ENCODE measurements around the gene LENEP. TPM values are rescaled to one million over a fixed set of nuclear protein-coding genes. Genes with fewer than 3 reads are reported as not detected.

The LENEP gene
- total RNA-seq, 4 donors from 2014 or later, result not detected

DNA sequence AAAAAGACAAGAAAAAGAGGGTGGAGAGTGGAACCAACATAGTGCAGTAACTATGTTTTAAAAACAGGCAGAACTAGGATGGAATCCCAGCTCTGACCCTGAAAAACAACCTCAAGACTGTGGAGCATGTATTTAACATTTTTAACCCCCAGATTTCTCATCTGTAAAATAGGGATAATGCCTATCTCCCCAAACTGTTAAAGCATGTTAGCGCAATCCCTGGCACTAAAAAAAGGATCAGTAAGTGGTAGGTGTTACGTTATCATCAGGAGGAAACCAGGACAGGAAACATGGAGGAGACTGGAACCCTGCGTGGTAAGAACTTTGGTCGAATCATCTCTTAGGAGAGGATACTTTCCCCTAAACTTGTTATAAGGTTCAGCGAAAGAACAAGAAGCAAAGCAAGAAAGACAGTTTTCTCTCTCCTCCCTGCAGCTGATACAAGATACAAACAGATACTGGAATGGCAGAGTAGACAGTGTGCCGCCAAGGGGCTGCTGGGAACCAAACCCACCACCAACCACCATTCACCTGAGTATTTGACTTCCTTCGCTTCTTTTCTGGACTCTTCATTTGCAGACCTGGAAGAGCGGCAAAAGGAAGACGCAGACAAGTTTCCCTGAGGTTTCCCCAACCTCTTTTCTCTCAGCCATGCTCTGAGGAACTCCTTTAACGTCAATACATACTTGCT is 32.8 kb upstream of the LENEP start:
- no peak for TF ChIP-seq POLR2A (IDR thresholded peaks at IDR 0.05)
- TF ChIP-seq, protein P1, sequence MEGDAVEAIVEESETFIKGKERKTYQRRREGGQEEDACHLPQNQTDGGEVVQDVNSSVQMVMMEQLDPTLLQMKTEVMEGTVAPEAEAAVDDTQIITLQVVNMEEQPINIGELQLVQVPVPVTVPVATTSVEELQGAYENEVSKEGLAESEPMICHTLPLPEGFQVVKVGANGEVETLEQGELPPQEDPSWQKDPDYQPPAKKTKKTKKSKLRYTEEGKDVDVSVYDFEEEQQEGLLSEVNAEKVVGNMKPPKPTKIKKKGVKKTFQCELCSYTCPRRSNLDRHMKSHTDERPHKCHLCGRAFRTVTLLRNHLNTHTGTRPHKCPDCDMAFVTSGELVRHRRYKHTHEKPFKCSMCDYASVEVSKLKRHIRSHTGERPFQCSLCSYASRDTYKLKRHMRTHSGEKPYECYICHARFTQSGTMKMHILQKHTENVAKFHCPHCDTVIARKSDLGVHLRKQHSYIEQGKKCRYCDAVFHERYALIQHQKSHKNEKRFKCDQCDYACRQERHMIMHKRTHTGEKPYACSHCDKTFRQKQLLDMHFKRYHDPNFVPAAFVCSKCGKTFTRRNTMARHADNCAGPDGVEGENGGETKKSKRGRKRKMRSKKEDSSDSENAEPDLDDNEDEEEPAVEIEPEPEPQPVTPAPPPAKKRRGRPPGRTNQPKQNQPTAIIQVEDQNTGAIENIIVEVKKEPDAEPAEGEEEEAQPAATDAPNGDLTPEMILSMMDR (IDR thresholded peaks at IDR 0.05), result no peak
- no peak for DNase-seq
- H3K4me3 ChIP-seq (replicated peaks in 1 of 3), result peak overlapping the region in 2 of 3 donors; percentile 30 to 69
- H3K27ac ChIP-seq, result peak overlapping the region in 2 of 3 donors; percentile 94 to 97
- H3K9me3 ChIP-seq, result no peaks in the 10 kb centered on the region
- H3K27me3 ChIP-seq, result no peaks in the 10 kb centered on the region
- peaks cover 6 to 14% of the 10 kb centered on the region in 2 donors for H3K36me3 ChIP-seq
- intact Hi-C loops (cut with DNase I), result loop anchor here (5.0 kb wide), 1 partner anchor 37 kb away; no protein-coding TSS in a partner anchor
- WGBS, 2 donors, result 43 to 44% methylated on average over 10 of the region's 10 CpGs
- peaks cover 47 to 55% of the 10 kb centered on the region in 2 donors for H3K4me1 ChIP-seq

DNA sequence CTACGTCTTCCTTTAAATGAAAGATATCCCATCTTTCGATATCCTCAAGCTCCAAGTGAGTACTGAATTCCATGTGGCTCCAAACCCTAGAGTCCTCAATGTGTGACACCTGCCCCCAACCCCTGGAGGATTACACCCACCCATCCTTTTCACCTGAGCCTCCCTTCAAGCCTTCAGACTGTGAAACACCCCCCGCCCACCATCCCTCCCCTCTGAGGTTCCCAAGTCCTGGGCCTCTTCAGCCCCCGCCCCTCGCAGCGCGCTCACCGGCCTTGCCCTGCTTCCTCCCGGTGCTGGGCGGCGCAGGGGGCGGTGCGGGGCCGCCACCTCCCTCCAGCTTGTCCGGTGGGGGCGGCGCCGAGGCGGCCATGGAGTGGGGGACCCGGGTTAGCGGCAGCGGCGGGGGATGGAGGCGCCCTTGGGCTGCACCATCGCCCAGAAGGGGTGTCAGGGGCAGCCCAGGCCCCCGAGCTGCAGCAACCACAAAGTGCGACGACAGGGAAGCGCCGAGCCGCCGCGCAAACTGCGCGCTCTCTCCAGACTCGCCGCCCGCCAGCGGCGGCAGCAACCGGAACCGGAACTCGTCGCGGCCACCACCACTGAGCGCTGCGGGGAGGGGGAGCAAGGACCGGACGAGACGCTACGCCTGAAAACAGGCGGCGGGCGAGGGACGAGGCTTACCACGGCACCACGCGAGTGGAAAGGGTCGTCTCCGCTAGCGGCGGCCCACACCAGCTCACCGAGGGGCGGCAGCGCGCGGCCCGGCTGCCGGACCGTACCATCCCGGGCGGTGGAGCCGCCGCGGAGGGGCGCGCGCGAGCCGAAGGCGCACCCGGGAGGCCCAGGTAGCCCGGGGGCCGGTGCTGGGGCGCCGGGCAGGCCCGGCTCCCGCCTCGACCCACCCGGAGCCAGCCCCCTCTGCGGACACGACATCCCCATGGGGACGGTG is 31.9 kb upstream of the LENEP start, which contains the start of gene PYGO2:
Gene PYGO2, minus strand, starts transcription at position 576 of the 949 bp plus-strand sequence. Its CDS starts 206 bp downstream, at position 370.
- Histone ChIP-seq H3K4me1 (peaks cover 42 to 51% of the 10 kb centered on the region in 2 donors), H3K36me3 (peaks cover 15 to 21% of the 10 kb centered on the region in 2 donors), H3K4me3 (replicated peaks in 1 of 3) (peak within 1 kb of the TSS; percentile 30 to 91 (median 69)), H3K27me3 (no peaks in the 10 kb centered on the region), H3K27ac (peak within 1 kb of the TSS; percentile 94 to 100 (median 97)), H3K9me3 (no peaks in the 10 kb centered on the region)
- DNase-seq, result peak; percentile 82 to 86
- intact Hi-C loops (cut with DNase I), result loop anchor here (5.0 kb wide), 1 partner anchor 36 kb away; no protein-coding TSS in a partner anchor
- TF ChIP-seq, protein P1 (IDR thresholded peaks at IDR 0.05), result peak in 4 of 6 experiments; percentile 36 to 86 (median 70)
- TF ChIP-seq POLR2A (IDR thresholded peaks at IDR 0.05), result peak in 1 of 2 donors; percentile 80
- 1 to 2% methylated on average over 13 to 39 of the region's 93 CpGs for WGBS, 2 donors

GRCh38 chr1:154962156-154962749 is 31.1 kb upstream of the LENEP start:
- TF ChIP-seq POLR2A (IDR thresholded peaks at IDR 0.05), result no peak
- TF ChIP-seq, protein P1 (IDR thresholded peaks at IDR 0.05), result no peak
- intact Hi-C loops (cut with DNase I), result loop anchor here (5.0 kb wide), 1 partner anchor 35 kb away; no protein-coding TSS in a partner anchor
- peak; percentile 44 to 52 for DNase-seq
- peaks cover 21 to 23% of the 10 kb centered on the region in 2 donors for H3K36me3 ChIP-seq
- no peaks in the 10 kb centered on the region for H3K9me3 ChIP-seq
- WGBS, 2 donors, result 3 to 5% methylated on average over 21 to 22 of the region's 25 CpGs
- no peaks in the 10 kb centered on the region for H3K27me3 ChIP-seq
- H3K27ac ChIP-seq, result peak overlapping the region; percentile 94 to 100 (median 97)
- peak overlapping the region; percentile 30 to 91 (median 69) for H3K4me3 ChIP-seq (replicated peaks in 1 of 3)
- peaks cover 34 to 43% of the 10 kb centered on the region in 2 donors for H3K4me1 ChIP-seq

GRCh38 chr1:154962795-154963330 is 30.5 kb upstream of the LENEP start:
- DNase-seq, result no peak
- WGBS, 2 donors, result 65 to 66% methylated on average over 6 of the region's 6 CpGs
- H3K4me3 ChIP-seq (replicated peaks in 1 of 3), result peak overlapping the region in 1 of 3 donors; percentile 69
- no peaks in the 10 kb centered on the region for H3K27me3 ChIP-seq
- peak overlapping the region in 1 of 3 donors; percentile 94 for H3K27ac ChIP-seq
- intact Hi-C loops (cut with DNase I), result loop anchor here (5.0 kb wide), 1 partner anchor 34 kb away; no protein-coding TSS in a partner anchor
- H3K36me3 ChIP-seq, result peaks cover 27 to 29% of the 10 kb centered on the region in 2 donors
- no peaks in the 10 kb centered on the region for H3K9me3 ChIP-seq
- peaks cover 31 to 37% of the 10 kb centered on the region in 2 donors for H3K4me1 ChIP-seq
- TF ChIP-seq, protein P1 (IDR thresholded peaks at IDR 0.05), result no peak
- no peak for TF ChIP-seq POLR2A (IDR thresholded peaks at IDR 0.05)
